ENCODE results near the gene RHOV.

- no peak for TF ChIP-seq CTCF (IDR thresholded peaks at IDR 0.05; ENCODE audit: low read depth, low read length)
- TF ChIP-seq EZH2phosphoT487 (IDR thresholded peaks at IDR 0.05; ENCODE audit: low read depth): no peak
Measured at GRCh38 chr15:40911693-40912092, 37.7 kb upstream of the RHOV start.

Data from OCI-LY3 (cell line).